Kidney tubule cell (primary cell): ENCODE results near the gene PPP4C.
"Not testable (repeated sequence)": the region's sequence is repeated elsewhere in the genome, so short reads cannot be mapped to it uniquely, and the experiment has no call there.

Source experiments
- DNase-seq: peaks from one replicate; pipeline ENCODE4 v3.0.0-alpha.2; 2018; ENCODE audit warnings: low spot score

The PPP4C gene

GRCh38 chr16:30125690-30126089 is 49.9 kb downstream of the PPP4C start:
- not testable (repeated sequence) for DNase-seq

GRCh38 chr16:30127993-30128392 is 52.2 kb downstream of the PPP4C start:
- no peak for DNase-seq

- no peak for DNase-seq
Observed at GRCh38 chr16:30131869-30132475, 56.2 kb downstream of the PPP4C start.

- DNase-seq: no peak
Observed at GRCh38 chr16:30132591-30132990, 56.8 kb downstream of the PPP4C start.
